Effector CD4-positive, alpha-beta T cell (primary cell): Measurements from ENCODE around the gene C7orf57.
"Not testable (repeated sequence)": the region's sequence is repeated elsewhere in the genome, so short reads cannot be mapped to it uniquely, and the experiment has no call there.

Experiments
- DNase-seq: peaks from one replicate; pipeline ENCODE4 v3.0.0-alpha.2; 2020

C7orf57 gene

DNA sequence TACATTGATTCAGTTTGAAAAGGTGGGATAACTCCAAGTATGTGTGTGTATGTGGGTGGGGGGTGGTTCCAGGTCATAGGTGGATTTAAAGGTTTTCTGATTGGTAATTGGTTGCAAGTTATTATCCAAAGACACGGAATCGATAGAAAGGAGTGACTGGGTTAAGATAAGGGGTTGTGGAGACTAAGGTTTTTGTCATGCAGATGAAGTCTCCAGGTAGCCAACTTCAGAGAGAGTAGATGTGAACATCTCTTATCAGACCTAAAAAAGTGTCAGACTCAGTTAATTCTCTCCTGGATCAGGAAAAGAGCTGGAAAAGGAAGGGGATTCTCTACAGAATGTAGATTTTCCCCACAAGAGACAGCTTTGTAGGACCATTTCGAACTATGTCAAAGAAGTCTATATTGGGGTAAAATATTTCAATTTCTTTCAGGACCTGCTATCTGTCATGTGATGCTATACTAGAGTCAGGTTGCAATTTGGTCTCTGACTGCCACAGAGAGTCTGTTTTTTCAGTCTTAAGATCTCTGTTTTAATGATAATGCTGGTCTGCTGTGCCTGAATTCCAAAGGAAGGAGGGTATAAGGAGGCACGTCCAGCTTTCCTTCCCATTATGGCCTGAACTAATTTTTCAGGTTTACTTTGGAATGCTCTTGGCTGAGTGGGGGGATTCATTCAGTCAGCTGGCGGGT lies 3.6 kb downstream of the C7orf57 start:
- no peak for DNase-seq

- DNase-seq: no peak
These were observed 5.8 kb downstream of the C7orf57 start for GRCh38 chr7:48040944-48041652.

GRCh38 chr7:48041653-48041970 lies 6.3 kb downstream of the C7orf57 start:
- DNase-seq: no peak

GRCh38 chr7:48042216-48042615 lies 6.9 kb downstream of the C7orf57 start:
- no peak for DNase-seq

- no peak for DNase-seq
These were observed 7.3 kb downstream of the C7orf57 start for GRCh38 chr7:48042636-48043035.

DNA sequence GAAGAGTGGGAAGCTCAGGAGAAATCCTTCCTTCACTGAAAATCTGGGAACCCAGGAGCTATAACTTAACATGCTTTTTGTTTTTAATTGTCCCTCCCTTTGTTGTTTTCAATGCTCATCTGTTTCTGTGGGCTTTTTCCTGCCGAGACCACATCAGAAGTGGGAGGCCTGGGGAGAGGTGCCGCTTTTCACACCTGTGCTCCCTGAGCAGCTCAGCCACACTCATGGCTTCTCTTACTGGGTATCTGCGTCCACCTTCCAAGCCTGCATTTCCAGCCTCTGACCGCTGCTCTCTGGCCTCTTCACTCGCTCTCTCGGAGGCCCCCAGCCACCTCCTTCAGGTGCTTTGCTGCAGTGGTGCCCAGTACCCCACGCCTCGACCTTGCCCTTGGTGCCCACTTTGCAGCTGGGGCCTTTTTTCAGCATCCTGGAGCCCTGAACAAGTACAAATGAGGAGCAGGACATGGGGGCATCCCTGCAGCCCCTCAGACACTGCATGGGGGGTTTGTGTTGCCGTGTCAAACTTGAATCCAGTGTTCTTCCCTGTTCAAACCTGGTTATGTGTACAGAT lies 9.9 kb downstream of the C7orf57 start:
- DNase-seq: no peak

GRCh38 chr7:48046458-48046857 lies 11.1 kb downstream of the C7orf57 start:
- DNase-seq: no peak

- DNase-seq: no peak
These were observed 12.8 kb downstream of the C7orf57 start for GRCh38 chr7:48048113-48048512.

GRCh38 chr7:48049850-48050249 lies 14.5 kb downstream of the C7orf57 start:
- DNase-seq: no peak

DNA sequence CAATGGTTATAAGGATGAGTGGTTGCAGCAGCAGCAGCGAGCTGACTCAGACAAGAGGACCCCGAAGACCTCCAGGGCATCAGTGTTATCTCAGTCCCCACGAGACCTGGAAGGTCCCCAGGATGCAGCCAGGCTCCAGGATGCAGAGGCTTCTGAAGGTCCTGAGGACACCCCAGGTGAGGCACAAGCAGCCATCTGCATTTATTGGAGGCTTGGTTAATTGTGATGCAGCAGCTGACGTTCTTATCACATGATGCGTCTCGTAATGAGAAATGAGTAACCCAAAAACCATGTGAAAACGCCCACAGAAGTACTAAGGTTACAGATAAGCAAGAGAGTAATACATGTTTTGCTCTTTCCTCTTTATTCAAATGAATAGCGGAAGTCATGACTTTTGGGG lies 17.4 kb downstream of the C7orf57 start:
- no peak for DNase-seq

DNA sequence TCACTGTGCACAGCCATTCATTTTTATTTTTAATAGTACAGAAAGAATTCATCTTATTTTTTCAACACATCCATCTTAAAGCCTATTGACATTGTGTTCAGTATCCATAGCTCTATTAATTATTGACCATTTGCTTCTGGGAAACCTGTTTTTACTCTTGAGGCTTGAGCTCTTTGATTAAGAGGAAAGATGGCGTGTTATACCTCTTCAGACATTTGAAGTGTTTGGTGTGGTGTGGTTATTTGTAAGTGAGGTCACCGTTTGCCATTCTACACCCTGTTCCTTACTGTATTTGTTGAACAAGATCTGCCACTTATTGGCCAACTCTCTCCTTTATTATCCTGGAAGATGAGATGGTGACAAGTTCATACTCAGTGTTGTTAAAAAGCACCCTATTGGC lies 18.4 kb downstream of the C7orf57 start:
- no peak for DNase-seq

GRCh38 chr7:48058990-48059389 lies 23.6 kb downstream of the C7orf57 start:
- DNase-seq: no peak

DNA sequence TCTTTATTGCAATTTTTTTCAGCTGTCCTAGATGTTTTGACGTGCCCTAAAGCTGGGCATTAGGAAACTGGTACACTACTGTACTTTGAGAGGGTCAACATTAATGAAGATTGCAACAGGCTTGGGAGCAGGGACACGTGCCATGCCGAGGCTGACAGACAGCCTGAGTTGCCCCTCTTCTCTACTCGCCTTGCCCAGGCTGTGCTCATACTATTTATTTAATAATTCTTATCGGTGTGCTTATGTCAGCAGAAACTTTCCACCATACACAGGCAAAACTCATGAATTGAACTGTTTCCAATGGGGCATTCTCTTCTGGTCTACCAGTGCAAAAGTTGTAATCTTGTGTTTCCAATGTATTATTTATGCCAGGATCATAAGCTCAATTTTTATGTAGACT lies 24.4 kb downstream of the C7orf57 start:
- DNase-seq: no peak

- DNase-seq: no peak
These were observed 28.6 kb downstream of the C7orf57 start for GRCh38 chr7:48063985-48064384.

GRCh38 chr7:48067475-48067874 lies 32.1 kb downstream of the C7orf57 start:
- DNase-seq: no peak

DNA sequence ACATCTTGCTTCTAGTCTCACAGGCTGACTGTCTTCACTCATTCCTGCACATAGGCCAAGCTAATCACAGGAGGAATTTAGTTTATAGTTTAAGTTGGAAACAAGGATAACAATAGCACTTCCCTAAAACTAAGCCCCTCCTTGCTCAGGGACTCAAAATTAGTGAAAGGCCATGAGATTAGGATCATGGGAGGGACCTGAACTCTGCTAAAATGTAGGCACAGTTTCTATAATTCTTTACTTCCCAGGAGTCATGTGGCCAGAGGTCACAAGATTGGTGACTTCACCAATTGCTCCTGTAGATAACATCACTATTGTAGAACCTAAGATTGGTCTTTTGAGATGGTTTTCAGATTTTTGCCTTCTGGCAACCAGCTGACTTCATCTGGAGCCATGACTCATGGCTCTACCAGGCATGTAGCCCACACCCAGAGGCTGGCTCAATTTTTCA lies 38.9 kb downstream of the C7orf57 start:
- no peak for DNase-seq

DNA sequence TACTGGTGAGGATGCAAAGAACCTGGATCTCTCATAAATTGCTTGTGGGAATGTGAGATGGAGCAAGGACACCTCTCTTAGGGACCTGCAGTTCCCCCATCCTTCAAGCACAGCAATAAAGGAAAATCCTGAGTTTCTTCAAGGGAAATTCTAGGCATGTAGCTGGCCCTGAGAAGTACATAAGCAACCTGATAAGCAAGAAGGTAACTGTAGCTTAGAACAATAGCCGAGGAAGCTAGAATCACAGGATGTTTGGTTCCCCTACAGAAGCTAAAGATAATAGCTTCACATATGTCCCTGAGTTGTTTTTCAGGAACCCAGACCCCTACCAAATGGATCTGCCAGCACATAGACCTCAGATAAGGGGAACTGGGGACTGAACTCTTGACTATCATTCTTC lies 42.1 kb downstream of the C7orf57 start:
- no peak for DNase-seq

DNA sequence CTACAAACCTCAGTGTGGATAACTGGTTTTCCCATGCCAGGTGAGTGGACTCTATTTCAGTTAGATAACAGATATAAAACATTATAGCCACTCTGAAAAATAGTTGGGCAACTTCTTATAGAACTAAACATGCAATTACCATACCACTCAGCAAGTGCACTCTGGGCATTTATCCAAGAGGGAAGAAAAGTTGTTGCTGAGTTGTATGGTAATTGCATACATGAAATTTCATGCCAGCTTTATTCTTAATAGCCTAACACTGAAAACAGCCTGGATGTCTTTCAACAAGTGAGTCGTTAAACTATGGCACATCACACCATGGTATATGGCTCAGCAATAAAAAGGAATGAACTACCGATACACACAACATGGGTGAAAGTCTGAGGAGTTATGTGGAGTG lies 43.1 kb downstream of the C7orf57 start:
- DNase-seq: no peak

- not testable (repeated sequence) for DNase-seq
These were observed 47.0 kb downstream of the C7orf57 start for GRCh38 chr7:48082378-48082777.

- DNase-seq: no peak
These were observed 47.9 kb downstream of the C7orf57 start for GRCh38 chr7:48083114-48083830.

- peak; percentile 51 for DNase-seq
These were observed 49.5 kb downstream of the C7orf57 start for GRCh38 chr7:48084727-48085432.

GRCh38 chr7:48085433-48085791 lies 50.1 kb downstream of the C7orf57 start:
- no peak for DNase-seq

GRCh38 chr7:48085942-48086341 lies 50.6 kb downstream of the C7orf57 start:
- DNase-seq: no peak
